ENCODE measurements around the gene IFIT2.
"Not testable (repeated sequence)": the region's sequence is repeated elsewhere in the genome, so short reads cannot be mapped to it uniquely, and the experiment has no call there.

Gene IFIT2

DNA sequence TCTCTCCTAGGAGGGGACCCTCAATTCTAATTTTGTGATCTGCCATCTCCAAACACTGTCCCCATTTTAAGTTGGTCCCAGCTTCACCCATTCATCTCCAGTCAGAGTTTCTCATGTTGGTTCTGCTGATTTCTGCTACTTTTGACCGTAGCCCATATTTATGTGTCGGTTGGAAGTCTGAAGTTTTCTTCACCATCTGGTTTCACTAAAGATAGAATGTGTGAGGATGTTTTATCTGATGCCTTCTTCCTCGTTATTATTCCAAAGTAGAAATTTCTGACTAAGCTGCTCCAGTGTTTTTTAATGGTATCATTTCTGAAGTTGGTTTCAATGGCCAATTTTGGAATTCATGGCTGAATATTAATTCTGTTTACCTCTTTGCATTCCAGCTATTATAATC, 21.3 kb upstream of the IFIT2 start:
- no peak for DNase-seq

DNA sequence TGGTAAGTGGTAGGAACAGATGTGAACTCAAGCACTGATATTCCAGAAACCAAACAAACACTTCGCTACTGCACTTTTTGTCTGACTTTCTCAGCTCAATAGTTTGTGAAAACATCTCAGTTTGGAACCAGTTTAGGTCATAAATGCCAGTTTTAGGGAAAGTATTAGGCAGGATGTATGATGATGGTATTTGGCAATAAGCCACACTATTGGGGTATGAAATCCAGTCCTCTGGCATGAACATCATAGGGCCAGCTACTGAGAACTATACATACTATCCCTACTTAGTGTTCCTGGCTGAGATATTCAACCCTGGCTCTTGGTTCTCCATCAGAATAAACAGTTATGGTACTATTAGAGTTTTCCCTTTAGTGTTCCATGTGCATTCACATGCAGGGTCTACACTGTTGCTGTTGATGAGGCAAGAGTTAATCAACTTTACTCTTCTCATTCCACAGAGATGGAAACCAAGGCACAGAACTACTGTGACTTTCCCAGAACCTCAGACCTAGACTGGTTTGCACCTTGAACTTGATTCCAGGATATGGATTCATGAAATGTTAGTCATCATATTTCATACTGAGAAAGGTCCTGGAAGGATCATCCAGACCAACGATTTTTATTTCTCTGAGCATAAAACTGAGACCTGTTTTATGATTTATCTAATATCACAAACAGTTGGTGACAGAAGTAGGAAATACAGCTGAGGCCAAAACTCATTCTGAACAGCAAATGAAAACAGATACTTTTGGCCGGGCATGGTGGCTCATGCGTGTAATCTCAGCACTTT, 20.0 kb upstream of the IFIT2 start:
- no peak for DNase-seq

DNA sequence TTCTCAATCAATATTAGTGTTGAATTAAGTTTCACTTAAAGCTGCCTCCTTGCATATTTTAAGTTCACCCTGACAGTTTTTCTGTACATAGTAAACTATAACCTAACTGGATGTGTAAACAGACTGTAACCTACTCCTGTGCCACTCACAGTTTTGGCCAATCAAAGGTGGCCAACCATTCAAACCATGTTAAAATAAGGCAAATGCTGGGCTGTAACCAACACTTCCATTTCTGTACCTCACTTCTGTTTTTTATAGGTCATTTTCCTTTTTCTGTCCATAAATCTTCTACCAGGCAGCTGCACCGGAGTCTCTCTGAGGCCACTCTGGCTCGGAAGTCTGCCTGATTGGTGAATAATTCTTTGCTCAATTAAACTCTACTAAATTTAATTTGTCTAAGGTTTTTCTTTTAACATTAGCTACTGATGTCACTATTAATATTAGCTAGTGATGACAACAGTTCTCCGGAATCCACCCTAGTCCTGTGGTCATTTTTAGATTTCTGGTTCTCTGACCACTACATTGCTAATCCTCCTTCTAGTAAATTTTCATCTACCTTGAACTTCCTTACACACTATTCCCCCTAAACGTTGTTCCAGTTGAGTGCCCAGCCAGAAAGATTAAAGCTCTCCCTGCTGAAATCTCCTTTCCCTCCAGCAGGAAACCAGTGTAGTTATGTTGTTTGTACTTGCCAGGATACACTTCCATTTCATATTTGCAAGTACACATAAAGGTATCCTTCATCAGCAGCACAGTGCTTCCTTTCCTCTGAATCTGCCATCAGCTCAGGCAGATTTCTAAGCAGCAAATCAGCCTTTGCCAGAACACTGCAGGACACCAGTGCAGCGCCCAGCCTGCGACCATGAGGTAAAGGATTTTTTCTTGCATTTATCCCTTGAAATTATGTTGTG, 18.6 kb upstream of the IFIT2 start:
- DNase-seq, result peak; percentile 14 to 87

DNA sequence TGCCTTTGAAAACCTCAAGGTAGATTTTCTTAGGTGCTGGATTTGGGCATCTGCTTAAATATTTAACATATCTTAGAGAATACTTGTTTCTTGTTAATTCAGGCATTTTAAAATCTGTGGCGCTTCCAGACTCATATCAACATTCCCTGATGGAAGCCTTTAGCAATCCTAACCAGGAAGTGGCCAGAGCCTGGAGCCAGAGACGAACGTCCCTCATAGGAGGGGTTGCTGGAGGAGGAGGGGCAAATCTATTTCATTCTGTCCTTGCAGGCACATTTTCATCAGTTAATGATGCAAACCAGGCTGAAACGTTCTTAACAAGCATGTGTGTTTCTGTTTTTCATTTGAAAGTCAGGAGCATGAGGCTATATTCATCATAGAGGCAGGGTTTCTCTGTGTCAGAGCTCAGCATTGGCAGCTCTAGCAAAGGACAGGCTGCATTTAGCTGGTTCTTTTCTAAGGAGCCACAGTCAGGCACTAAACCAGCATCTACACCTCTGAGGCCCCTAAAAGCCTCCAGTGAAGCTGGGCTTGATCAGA, 17.8 kb upstream of the IFIT2 start:
- peak in 1 of 2 experiments; percentile 87 for DNase-seq

DNA sequence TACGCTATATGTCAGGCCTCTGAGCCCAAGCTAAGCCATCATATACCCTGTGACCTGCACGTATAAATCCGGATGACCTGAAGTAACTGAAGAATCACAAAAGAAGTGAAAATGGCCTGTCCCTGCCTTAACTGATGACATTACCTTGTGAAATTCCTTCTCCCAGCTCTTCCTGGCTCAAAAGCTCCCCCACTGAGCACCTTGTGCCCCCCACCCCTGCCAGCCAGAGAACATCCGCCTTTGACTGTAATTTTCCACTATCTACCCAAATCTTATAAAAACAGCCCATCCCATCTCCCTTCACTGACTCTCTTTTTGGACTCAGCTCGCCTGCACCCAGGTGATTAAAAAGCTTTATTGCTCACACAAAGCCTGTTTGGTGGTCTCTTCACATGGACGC, 17.1 kb upstream of the IFIT2 start:
- DNase-seq, result not testable (repeated sequence)

DNA sequence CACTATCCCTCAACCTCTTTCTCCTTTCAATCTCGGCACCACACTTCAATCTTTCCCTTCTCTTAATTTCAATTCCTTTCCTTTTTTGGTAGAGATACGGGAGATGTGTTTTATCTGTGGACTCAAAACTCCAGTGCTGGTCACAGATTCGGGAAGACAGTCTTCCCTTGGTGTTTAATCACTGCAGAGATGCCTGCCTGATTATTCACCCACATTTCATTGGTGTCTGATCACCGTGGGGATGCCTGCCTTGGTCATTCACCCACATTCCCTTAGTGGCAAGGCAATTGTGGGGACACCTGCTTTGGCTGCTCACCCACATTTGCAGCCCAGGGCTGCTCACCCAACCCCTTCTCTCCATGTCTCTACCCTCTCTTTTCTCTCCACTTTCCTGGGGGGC, 16.5 kb upstream of the IFIT2 start:
- DNase-seq, result not testable (repeated sequence)

DNA sequence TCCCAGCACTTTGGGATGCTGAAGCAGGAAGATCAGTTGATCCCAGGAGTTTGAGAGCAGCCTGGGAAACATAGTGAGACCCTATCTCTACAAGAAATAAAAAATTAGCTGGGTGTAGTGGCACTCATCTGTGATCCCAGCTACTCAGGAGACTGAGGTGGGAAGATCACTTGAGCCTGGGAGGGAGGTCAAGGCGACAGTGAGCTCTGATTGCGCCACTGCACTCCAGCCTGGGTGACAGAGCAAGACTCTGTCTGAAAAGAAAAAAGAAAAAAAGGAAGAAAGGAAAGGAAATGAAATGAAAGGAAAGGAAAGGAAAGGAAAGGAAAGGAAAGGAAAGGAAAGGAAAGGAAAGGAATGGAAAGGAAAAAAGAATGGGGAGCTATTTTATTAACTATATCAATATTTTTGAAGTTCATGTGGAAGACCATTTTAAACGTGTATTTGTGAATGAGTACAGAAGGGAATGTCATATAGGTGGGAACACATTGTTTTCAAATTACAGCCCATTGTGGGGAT, 7.1 kb upstream of the IFIT2 start:
- DNase-seq, result no peak

DNA sequence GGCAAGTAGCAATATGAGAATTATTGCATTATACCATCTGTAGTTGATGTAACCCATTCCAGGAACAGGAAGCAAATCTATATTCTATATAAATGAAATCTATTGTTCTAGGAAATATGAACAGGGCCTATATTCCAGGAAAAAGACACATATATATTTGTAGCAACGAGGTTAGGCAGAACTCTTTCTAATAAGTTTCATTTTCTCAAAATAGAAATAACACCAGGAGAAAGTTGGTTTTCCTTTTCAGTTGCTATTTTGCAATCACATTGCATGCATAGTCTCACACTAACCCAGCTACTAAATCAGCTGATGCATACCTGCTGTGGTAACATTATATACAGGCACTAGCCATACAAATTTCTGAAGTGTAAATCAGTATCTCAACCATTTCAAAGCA, 6.2 kb upstream of the IFIT2 start:
- DNase-seq, result no peak

DNA sequence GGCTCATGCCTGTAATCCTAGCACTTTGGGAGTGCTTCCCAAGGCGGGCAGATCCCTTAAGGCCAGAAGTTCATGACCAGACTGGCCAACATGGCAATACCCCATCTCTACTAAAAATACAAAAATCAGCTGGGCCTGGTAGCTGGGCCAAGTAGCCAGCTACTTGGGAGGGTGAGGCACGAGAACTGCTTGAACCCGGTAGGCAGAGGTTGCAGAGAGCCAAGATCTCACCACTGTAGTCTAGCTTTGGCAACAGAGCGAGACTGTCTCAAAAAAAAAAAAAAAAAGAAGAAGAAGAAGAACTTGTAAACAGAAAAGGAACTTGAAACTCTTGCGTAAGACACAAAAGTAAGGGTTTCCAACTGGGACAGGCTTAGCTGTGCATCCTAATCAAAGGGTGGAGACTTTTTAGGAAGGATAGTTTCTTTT, 5.6 kb upstream of the IFIT2 start:
- DNase-seq, result no peak

DNA sequence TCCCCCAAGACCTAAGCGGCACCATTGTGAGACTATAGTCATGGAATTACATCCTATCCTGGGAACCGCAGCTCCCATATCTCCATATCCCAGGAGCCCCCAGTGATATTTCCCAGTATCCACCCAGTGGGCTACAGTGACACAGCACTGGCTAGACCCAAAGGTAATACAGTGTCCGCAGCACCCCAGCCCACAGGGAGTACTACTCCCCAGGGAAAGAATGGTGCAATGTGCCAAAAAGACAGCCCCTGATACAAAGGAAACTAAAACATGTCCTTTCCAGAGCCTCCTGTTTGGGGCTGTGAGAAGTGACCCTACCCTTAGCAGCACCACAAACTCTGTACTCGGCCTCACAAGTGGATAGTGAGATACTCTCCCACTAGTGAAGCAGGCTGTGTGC, 4.5 kb upstream of the IFIT2 start:
- DNase-seq, result no peak

DNA sequence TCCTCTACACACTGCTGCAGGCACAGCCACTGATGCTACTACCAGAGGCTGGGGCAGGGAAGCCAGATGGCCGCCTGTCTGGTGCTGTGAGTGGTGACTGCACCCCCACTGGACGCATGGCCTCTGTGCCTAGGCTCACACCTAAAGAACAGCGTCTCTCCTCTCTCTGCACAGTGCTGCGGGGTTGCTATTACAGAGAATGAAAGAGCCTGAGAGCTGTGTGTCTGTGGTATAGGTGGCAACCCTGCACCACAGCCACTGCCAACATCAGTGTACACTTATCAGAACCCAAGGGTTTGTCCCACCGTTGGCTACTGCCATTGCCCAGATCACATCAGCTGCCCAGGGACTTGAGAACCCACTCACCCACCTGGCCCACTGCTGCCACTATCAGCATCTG, 4.1 kb upstream of the IFIT2 start:
- DNase-seq, result no peak

DNA sequence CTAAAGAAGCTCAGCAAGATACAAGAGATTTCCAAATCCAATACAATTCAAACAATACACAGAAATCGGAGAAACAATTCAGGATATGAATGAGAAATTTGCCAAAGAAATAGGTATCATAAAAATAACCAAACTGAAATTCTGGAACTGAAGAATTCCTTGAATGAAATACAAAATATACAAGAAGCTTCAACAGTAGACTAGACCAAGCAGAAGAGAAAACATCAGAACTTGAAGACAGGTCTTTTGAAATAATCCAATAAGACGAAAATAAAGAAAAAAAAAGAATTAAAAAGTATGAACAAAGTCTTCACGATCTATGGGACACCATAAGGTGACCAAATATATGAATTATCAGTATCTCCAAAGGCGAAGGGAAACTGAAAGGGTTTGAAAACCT, 2.8 kb upstream of the IFIT2 start:
- DNase-seq, result no peak

DNA sequence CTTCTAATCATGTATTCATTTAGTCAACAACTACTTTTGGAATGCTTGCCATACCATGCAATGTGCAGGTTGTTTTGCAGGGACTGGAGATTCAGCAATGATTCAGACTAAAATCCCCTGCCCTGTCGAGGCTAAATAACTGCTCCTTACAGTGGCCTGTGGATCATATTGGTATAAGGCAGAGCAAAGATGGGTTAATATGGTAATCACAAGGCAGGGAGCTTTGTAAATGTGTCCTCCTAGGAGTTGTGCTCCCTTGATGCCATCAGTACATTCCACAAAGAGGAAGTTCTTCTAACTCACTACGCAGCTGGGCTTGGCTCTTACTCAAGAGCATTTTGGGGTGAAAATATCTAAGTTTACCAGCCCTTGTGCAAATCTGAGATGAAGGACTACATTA, 614 bp upstream of the IFIT2 start:
- no peak for DNase-seq

DNA sequence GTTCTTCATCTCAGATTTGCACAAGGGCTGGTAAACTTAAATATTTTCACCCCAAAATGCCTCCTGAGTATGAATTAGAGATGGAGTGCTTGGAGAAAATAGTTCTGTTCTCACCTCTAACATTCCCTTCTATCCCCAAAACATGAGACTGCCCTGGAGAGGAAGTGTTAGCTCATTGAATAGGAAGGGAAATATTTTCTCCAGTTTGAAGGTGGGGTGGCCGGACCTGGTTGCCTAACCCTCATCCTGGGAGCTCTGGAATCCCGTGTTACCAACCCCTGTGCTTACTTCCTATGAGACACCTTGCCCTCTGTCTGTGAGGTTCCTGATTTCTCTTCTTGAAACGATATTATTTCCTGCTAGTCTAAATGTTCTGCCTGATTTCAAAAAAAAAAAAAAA, 779 bp downstream of the IFIT2 start:
- DNase-seq, result no peak

DNA sequence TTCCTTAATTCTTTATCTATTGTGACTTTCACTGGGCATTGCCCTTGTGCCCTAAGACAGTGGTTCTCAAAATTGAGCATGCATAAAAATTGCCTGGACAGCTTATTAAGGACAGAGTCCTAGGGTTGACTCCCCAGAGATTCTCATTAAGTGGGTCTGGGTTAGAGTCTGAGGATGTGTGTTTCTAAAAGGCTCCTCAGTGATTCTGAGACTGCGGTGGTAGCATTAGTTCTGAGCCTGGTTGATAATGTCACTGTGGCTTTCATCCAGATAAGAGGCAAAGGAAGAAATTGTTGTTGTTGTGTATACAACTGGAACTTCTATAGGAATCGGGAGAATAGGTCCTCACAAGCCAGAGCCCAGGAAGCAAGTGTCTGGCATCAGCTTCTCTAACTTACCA, 1.3 kb downstream of the IFIT2 start:
- no peak for DNase-seq

DNA sequence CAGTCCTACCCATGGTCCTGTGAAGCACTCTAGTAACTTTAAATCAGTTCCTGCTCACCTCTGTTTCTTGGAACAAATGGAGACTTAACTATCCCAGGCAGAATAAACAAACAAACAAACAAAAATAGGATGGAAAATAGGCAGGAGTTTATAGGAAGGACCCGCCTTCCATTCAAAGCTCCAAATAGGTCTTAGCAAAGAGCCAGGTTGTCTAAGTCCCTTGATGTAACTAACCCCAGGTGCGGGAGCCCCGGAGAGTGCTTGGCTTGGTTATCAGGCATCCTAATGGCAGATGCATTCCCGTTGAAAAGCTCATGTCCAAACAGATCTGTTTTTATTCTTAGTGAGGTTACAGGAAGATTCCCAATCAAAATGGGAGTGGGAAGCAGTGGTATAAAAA, 2.2 kb downstream of the IFIT2 start:
- no peak for DNase-seq

DNA sequence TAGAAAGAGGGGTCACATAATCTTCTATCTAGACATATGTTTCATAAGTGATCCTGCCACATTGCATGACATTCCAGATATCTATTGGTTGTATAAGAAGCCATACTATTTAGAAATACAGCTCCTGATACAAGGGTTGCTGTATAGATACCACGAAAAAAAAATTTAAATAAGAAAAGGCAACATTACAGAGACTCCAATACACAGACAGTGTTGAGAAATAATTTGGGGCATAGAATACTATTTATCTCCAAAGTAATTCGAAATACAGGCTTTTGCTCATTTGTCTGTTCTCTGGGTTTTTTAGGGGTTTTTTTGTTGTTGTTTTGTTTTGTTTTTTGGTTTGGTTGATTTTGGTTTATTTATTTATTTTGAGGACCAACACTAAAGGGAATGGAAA, 2.6 kb downstream of the IFIT2 start:
- no peak for DNase-seq

DNA sequence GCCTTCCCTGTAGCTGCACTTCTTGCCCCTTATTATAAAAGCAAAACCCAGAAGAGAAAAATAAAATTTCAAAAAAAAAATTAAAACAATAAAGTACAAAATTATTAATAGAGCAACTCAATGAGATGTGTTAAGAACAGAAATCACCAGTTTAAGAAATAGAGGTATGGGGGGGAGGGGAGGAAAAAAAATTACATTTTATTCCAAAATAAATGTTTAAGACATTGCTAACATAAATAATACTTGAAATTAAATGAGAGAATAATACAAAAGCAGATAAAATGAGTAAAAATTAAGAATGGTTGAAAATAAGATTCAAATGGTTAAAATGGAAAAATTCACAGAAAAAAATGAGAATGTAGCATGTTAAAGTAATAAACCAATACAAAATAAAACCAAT, 3.1 kb downstream of the IFIT2 start:
- DNase-seq, result no peak

DNA sequence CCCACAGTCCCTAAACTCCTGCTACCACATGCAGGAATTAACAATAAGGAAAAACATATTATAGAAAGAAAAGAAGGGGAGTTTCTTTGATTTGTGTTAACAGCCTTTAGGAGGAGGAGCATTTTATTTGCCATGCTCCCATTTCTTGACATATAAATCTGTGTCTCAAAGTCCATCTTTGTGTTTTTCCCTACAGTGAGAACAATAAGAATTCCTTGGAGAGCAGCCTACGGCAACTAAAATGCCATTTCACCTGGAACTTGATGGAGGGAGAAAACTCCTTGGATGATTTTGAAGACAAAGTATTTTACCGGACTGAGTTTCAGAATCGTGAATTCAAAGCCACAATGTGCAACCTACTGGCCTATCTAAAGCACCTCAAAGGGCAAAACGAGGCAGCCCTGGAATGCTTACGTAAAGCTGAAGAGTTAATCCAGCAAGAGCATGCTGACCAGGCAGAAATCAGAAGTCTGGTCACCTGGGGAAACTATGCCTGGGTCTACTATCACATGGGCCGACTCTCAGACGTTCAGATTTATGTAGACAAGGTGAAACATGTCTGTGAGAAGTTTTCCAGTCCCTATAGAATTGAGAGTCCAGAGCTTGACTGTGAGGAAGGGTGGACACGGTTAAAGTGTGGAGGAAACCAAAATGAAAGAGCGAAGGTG, 4.1 kb downstream of the IFIT2 start:
- no peak for DNase-seq

DNA sequence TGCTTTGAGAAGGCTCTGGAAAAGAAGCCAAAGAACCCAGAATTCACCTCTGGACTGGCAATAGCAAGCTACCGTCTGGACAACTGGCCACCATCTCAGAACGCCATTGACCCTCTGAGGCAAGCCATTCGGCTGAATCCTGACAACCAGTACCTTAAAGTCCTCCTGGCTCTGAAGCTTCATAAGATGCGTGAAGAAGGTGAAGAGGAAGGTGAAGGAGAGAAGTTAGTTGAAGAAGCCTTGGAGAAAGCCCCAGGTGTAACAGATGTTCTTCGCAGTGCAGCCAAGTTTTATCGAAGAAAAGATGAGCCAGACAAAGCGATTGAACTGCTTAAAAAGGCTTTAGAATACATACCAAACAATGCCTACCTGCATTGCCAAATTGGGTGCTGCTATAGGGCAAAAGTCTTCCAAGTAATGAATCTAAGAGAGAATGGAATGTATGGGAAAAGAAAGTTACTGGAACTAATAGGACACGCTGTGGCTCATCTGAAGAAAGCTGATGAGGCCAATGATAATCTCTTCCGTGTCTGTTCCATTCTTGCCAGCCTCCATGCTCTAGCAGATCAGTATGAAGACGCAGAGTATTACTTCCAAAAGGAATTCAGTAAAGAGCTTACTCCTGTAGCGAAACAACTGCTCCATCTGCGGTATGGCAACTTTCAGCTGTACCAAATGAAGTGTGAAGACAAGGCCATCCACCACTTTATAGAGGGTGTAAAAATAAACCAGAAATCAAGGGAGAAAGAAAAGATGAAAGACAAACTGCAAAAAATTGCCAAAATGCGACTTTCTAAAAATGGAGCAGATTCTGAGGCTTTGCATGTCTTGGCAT, 4.8 kb downstream of the IFIT2 start:
- DNase-seq, result no peak

DNA sequence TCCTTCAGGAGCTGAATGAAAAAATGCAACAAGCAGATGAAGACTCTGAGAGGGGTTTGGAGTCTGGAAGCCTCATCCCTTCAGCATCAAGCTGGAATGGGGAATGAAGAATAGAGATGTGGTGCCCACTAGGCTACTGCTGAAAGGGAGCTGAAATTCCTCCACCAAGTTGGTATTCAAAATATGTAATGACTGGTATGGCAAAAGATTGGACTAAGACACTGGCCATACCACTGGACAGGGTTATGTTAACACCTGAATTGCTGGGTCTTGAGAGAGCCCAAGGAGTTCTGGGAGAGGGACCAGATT, 5.4 kb downstream of the IFIT2 start:
- no peak for DNase-seq

DNA sequence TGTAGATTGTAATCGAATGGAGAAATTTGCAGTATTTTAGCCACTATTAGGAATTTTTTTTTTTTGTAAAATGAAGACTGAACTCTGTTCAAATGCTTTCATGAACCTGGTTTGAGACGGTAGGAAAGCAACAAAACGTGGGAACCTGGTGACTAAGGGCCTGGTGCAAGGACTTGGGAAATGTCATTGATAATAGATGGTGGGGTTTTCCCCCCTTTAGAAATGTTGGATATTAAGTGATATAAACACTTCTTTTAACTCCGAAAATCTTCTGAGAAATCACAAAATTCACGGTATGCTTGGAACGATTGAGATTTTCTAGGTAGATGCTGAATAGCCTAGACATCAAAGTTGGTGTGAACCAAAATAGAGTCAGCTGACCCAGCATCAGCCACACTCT, 6.4 kb downstream of the IFIT2 start:
- DNase-seq, result no peak
